SK-N-SH treated with all-trans-retinoic acid at 6 μM for 48 hours (cell line): ENCODE results near the gene PCSK5.

Experiments
- ATAC-seq: fragments of 200-7000 bp; cut with Tn5 transposase; 3 replicates; pipeline ENCODE4 v1.9.1; 2020; ENCODE audit warnings: mild to moderate bottlenecking, moderate library complexity
- ARNTL ChIP-seq: fragments of 450-650 bp; formaldehyde crosslinking; IDR thresholded peaks from 2 replicates; pipeline ENCODE4 v1.5.0; 2020; ENCODE audit warnings: low read depth, mild to moderate bottlenecking, moderate library complexity, borderline replicate concordance
- BACH2 ChIP-seq: fragments of 250-450 bp; sonication (Bioruptor Pico); IDR thresholded peaks from 2 replicates; pipeline ENCODE4 v1.9.0; 2021; ENCODE audit warnings: mild to moderate bottlenecking, borderline replicate concordance
- CSDC2 ChIP-seq: fragments of 250-450 bp; sonication (Bioruptor Pico); IDR thresholded peaks from 2 replicates; pipeline ENCODE4 v1.5.0; 2020; ENCODE audit warnings: mild to moderate bottlenecking, moderate library complexity
- ESRRG ChIP-seq: fragments of 250-450 bp; sonication (Bioruptor Pico); IDR thresholded peaks from 2 replicates; pipeline ENCODE4 v1.6.1; 2021; ENCODE audit warnings: mild to moderate bottlenecking
- GLIS3 ChIP-seq: fragments of 250-450 bp; sonication (Bioruptor Pico); IDR thresholded peaks from 2 replicates; pipeline ENCODE4 v1.5.0; 2020; ENCODE audit warnings: mild to moderate bottlenecking, moderate library complexity
- ISL1 ChIP-seq: fragments of 250-450 bp; sonication (Bioruptor Pico); IDR thresholded peaks from 2 replicates; pipeline ENCODE4 v2.1.2; 2022; ENCODE audit warnings: mild to moderate bottlenecking, moderate library complexity
- OSR1 ChIP-seq: fragments of 250-450 bp; sonication (Bioruptor Pico); IDR thresholded peaks from 2 replicates; pipeline ENCODE4 v1.8.0; 2022; ENCODE audit warnings: moderate library complexity, mild to moderate bottlenecking, inconsistent platforms
- POU6F1 ChIP-seq: fragments of 250-450 bp; sonication (Bioruptor Pico); IDR thresholded peaks from 2 replicates; pipeline ENCODE4 v1.8.0; 2021; ENCODE audit warnings: low read depth, mild to moderate bottlenecking, moderate library complexity, borderline replicate concordance
- RARB ChIP-seq: fragments of 250-450 bp; sonication (Bioruptor Pico); IDR thresholded peaks from 2 replicates; pipeline ENCODE4 v1.8.0; 2021; ENCODE audit warnings: mild to moderate bottlenecking, moderate library complexity
- SNAI2 ChIP-seq: fragments of 250-450 bp; sonication (Bioruptor Pico); IDR thresholded peaks from 2 replicates; pipeline ENCODE4 v1.5.0; 2020; ENCODE audit warnings: mild to moderate bottlenecking, moderate library complexity
- TOX ChIP-seq: fragments of 250-450 bp; sonication (Bioruptor Pico); IDR thresholded peaks from 2 replicates; pipeline ENCODE4 v1.8.0; 2021; ENCODE audit warnings: mild to moderate bottlenecking, moderate library complexity, borderline replicate concordance
- TSHZ2 ChIP-seq: fragments of 250-450 bp; sonication (Bioruptor Pico); IDR thresholded peaks from 2 replicates; pipeline ENCODE4 v1.5.0; 2020; ENCODE audit warnings: mild to moderate bottlenecking, moderate library complexity
- ZC3H10 ChIP-seq: fragments of 250-450 bp; sonication (Bioruptor Pico); IDR thresholded peaks from 2 replicates; pipeline ENCODE4 v1.5.1; 2021; ENCODE audit warnings: mild to moderate bottlenecking, moderate library complexity
- ZFP3 ChIP-seq: fragments of 250-450 bp; sonication (Bioruptor Pico); IDR thresholded peaks from 2 replicates; pipeline ENCODE4 v1.5.0; 2020; ENCODE audit warnings: mild to moderate bottlenecking, moderate library complexity
- ZFP30 ChIP-seq: fragments of 450-650 bp; formaldehyde crosslinking; IDR thresholded peaks from 2 replicates; pipeline ENCODE4 v1.5.0; 2022; ENCODE audit warnings: mild to moderate bottlenecking, moderate library complexity
- ZNF565 ChIP-seq: fragments of 450-650 bp; formaldehyde crosslinking; conservative IDR thresholded peaks from 2 replicates; pipeline ENCODE4 v1.5.0; 2020; ENCODE audit warnings: low read depth, mild to moderate bottlenecking, moderate library complexity
- ZNF70 ChIP-seq: fragments of 450-650 bp; formaldehyde crosslinking; IDR thresholded peaks from 2 replicates; pipeline ENCODE4 v1.5.0; 2020; ENCODE audit warnings: mild to moderate bottlenecking, moderate library complexity
- TF ChIP-seq, protein P1 (sequence below): fragments of 250-450 bp; sonication (Bioruptor Pico); IDR thresholded peaks from 2 replicates; pipeline ENCODE4 v1.5.1; 2020; ENCODE audit warnings: low read depth, mild to moderate bottlenecking, moderate library complexity
- TF ChIP-seq, protein P2 (sequence below): fragments of 250-450 bp; sonication (Bioruptor Pico); IDR thresholded peaks from 2 replicates; pipeline ENCODE4 v1.8.0; 2020; ENCODE audit warnings: mild to moderate bottlenecking, moderate library complexity, borderline replicate concordance
- TF ChIP-seq, protein P3 (sequence below): fragments of 250-450 bp; sonication (Bioruptor Pico); IDR thresholded peaks from 2 replicates; pipeline ENCODE4 v1.5.1; 2021; ENCODE audit warnings: mild to moderate bottlenecking, moderate library complexity

PCSK5 gene

GRCh38 chr9:75937521-75938258 is 47.2 kb downstream of the PCSK5 start:
- no peak for TF ChIP-seq OSR1 (CRISPR knock-in tag)
- TF ChIP-seq BACH2 (CRISPR knock-in tag), result no peak
- no peak for TF ChIP-seq ESRRG (CRISPR knock-in tag)
- no peak for TF ChIP-seq GLIS3 (CRISPR knock-in tag)
- no peak for TF ChIP-seq ZFP30
- no peak for TF ChIP-seq ZNF565 (CRISPR knock-in tag)
- TF ChIP-seq RARB (CRISPR knock-in tag), result no peak
- TF ChIP-seq, protein P1, sequence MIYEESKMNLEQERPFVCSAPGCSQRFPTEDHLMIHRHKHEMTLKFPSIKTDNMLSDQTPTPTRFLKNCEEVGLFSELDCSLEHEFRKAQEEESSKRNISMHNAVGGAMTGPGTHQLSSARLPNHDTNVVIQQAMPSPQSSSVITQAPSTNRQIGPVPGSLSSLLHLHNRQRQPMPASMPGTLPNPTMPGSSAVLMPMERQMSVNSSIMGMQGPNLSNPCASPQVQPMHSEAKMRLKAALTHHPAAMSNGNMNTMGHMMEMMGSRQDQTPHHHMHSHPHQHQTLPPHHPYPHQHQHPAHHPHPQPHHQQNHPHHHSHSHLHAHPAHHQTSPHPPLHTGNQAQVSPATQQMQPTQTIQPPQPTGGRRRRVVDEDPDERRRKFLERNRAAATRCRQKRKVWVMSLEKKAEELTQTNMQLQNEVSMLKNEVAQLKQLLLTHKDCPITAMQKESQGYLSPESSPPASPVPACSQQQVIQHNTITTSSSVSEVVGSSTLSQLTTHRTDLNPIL (CRISPR knock-in tag), result no peak
- TF ChIP-seq ZNF70, result no peak
- no peak for TF ChIP-seq TOX (CRISPR knock-in tag)
- no peak for TF ChIP-seq ISL1
- no peak for TF ChIP-seq POU6F1 (CRISPR knock-in tag)
- TF ChIP-seq, protein P2, sequence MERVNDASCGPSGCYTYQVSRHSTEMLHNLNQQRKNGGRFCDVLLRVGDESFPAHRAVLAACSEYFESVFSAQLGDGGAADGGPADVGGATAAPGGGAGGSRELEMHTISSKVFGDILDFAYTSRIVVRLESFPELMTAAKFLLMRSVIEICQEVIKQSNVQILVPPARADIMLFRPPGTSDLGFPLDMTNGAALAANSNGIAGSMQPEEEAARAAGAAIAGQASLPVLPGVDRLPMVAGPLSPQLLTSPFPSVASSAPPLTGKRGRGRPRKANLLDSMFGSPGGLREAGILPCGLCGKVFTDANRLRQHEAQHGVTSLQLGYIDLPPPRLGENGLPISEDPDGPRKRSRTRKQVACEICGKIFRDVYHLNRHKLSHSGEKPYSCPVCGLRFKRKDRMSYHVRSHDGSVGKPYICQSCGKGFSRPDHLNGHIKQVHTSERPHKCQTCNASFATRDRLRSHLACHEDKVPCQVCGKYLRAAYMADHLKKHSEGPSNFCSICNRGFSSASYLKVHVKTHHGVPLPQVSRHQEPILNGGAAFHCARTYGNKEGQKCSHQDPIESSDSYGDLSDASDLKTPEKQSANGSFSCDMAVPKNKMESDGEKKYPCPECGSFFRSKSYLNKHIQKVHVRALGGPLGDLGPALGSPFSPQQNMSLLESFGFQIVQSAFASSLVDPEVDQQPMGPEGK (CRISPR knock-in tag), result no peak
- no peak for TF ChIP-seq ZFP3 (CRISPR knock-in tag)
- TF ChIP-seq SNAI2 (CRISPR knock-in tag), result no peak
- TF ChIP-seq CSDC2 (CRISPR knock-in tag), result no peak
- TF ChIP-seq, protein P3, sequence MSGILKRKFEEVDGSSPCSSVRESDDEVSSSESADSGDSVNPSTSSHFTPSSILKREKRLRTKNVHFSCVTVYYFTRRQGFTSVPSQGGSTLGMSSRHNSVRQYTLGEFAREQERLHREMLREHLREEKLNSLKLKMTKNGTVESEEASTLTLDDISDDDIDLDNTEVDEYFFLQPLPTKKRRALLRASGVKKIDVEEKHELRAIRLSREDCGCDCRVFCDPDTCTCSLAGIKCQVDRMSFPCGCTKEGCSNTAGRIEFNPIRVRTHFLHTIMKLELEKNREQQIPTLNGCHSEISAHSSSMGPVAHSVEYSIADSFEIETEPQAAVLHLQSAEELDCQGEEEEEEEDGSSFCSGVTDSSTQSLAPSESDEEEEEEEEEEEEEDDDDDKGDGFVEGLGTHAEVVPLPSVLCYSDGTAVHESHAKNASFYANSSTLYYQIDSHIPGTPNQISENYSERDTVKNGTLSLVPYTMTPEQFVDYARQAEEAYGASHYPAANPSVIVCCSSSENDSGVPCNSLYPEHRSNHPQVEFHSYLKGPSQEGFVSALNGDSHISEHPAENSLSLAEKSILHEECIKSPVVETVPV (CRISPR knock-in tag), result no peak
- no peak for TF ChIP-seq TSHZ2
- no peak for TF ChIP-seq ARNTL (CRISPR knock-in tag)
- TF ChIP-seq ZC3H10 (CRISPR knock-in tag), result no peak
- ATAC-seq, result no peak

DNA sequence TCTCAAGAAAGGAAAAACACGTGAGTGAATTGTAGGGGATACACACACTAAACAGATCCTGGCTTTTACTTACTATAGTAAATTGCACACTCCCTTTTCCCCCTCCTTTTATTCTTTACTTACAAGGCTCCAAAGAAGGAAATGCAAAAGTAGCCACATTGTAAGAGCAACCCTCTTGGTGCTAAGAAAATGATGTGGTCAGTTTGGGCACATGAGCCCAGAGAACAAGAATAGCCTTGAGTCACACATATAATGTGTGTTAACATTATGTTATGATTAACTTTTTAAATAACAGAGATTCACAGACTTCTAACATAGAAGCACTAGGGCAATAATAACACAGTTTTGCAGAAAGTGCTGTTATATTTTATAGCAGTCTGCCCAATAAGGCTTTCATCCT is 48.5 kb downstream of the PCSK5 start:
- TF ChIP-seq ZFP3 (CRISPR knock-in tag) (no peak), ZNF565 (CRISPR knock-in tag) (no peak), SNAI2 (CRISPR knock-in tag) (no peak), POU6F1 (CRISPR knock-in tag) (no peak), OSR1 (CRISPR knock-in tag) (no peak), ARNTL (CRISPR knock-in tag) (no peak), CSDC2 (CRISPR knock-in tag) (no peak)
- no peak for ATAC-seq
